NT2/D1 (cell line): Measurements from ENCODE around the gene ZNF234.
"Not testable (repeated sequence)": the region's sequence is repeated elsewhere in the genome, so short reads cannot be mapped to it uniquely, and the experiment has no call there.

ENCODE experiments used
- SUZ12 ChIP-seq: IDR thresholded peaks from 2 replicates; pipeline ENCODE4 v1.6.1; 2011; ENCODE audit not compliant: insufficient read length, insufficient read depth; ENCODE audit errors: extremely low read depth
- YY1 ChIP-seq: IDR thresholded peaks from 2 replicates; pipeline ENCODE4 v1.6.1; 2011; ENCODE audit not compliant: insufficient read length, insufficient read depth
- ZNF274 ChIP-seq: IDR thresholded peaks from 2 replicates; pipeline ENCODE4 v1.6.1; 2011; ENCODE audit warnings: mild to moderate bottlenecking, low read depth, low read length

DNA sequence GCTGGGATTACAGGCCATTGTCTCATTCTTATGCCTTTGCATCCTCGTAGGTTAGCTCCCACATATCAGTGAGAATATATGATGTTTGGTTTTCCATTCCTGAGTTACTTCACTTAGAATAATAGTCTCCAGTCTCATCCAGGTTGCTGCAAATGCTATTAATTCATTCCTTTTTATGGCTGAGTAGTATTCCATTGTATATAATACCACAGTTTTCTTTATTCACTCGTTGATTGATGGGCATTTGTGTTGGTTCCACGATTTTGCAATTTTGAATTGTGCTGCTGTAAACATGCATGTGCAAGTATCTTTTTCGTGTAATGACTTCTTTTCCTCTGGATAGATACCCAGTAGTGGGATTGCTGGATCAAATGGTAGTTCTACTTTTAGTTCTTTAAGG is 20.2 kb upstream of the ZNF234 start:
- not testable (repeated sequence) for TF ChIP-seq YY1, ZNF274, SUZ12
